ENCODE data around the gene ANKRD23.
A peak's percentile ranks its signal among the peaks of the same experiment; 100 is the strongest.

ANKRD23 gene

DNA sequence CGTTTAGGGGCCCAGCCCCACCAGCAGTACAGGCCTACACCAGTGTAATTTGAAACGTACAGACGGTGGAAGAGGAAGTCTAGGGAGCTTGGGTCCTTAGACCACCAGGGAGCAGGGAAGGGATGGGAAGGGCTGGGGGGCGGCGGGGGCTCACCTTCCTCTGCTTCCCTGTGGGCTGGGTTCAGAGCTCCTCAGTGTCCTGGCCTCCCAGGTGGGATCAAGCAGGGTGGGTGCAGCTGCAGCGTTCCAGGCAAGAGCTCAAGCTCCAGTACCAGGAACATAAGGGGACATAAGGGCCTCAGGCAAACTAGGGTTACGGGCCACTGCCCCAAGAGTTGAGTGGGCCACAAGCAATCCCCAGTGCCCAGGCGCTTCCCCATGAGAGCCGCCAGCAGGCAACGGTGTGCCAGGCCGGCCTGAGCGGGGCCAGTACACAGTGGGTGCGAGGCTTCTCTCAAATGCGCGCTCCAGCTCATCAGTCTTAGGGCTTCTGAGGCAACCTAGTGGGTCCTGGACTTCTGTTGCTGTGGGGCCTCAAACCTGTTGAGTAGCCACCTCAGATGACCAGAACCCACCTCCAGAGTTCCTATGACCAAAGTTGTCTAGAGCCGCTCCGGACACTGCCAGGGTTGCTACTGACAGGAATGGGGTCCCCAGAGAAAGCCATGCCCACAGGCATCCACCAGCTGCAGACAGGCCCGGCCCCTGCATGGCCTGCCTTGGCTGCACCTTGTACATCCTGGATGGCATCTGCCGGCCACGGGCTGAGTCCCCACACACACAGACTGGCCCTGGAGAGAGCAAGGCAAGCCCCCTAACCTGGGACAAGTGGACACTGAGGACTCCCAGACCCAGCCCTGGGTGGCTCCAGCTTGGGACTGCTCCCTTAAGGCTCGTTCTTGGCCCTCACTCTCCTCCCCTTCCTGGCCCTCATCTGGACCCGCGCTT is 5.2 kb downstream of the ANKRD23 start:
- no peak for DNase-seq (ENCODE audit: low spot score)

DNA sequence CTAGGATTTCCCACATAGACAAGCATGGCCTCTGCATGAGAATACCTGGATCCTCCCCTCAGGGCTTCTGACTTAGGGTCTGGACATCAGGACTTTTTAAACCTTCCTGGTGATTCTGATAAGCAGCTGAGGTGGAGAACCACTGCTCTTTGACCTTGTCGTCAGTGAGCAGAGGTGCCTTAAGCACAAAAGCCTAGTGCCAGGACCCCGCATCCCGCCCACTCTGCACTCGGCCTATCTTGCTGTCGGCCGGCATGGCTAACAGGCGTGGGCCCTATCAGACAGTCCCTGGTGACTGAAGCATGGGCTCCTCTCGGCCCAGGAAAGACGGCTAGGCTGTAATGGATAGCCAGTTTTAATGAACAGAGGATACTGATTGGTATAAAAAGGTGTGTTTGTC is 6.2 kb downstream of the ANKRD23 start:
- no peak for DNase-seq (ENCODE audit: low spot score)

DNA sequence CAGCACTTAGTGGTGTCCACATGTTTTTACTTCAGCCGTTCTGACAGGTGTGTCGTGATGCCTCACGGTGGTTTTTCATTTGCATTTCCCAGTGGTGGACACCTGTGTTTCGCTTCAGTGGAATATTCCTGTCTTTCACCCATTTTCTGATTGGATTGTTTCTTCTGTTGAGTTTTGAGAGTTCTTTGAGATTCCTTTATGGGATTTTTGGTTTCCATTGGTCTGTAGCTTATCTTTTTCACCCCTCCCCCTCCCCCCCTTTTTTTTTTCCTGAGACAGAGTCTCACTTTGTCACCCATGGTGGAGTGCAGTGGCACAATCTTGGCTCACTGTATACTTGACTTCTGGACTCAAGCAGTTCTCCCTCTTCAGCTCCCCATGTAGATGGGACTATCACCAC is 8.0 kb downstream of the ANKRD23 start:
- no peak for DNase-seq (ENCODE audit: low spot score)

DNA sequence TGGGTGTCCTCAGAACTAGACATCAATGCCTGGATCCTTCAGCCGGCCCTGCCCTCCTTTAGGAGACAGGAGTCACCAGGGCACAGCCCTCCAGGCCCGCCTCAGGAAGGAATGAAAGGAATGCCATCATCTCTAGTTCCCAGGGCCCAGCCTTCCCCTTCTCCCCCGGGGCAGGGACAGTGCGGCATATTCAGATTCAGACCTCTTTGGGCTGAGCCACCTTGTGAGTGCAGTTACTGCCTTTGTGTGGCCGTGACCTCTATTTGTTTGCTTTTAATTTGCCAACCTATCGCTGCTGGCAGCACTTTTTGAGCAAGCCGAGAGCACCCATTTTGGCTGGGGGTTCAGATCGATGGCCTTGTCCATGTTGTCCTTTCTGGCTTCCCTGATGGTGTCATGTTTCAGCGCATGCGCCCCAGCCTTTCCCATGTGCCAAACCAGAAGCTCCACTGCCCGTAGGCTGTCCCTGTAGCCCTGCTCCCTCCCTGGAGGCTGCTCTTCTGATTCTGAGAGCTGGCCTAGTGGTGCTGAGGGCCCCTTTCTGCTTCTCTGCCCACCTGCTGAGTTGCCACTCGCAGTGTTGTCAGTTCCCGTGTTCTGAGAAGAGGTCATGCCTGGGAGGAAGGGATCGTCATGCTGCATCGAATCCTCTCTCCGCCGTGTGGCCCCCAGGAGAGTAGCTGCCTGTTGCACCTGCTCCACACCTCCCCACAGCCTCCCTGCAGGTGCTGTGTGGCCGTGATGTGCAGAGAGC is 10.9 kb downstream of the ANKRD23 start:
- DNase-seq (ENCODE audit: low spot score) = peak; percentile 90

DNA sequence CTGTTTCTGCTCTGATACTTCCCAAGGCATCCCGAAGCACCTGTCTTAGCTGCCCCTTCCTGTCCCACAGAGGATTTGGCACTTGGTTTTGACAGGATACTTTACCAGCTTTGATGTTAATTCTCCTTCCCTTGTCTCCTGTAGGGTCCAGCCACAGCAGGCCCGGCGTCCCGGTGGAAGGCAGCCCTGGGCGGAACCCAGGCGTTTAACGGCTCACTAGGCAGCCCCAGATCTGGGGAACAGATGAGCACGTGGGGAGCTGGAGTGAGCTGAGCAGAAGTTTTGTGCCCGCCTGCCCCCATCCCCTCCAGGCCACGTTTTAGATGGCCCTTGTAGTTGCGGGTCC is 11.4 kb downstream of the ANKRD23 start:
- no peak for DNase-seq (ENCODE audit: low spot score)

DNA sequence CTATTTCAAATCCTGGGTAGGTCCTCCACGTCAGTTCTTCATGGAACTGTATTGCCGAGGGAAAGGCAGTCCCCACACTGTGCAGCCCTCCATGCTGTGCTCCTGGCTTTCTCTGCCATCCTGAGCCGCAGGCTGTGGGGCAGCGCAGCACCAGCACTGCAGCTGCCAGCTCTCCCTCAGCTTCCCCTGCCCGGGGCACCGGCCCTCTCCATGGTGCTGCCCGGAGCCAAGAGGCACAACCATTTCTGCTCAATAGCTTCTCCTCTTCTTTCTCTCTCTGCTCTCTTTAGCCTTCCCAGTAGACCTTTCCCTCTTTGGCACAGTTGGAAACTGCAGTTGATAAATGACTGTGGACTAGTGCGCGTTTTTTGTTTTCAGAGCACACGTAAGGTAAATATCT is 12.1 kb downstream of the ANKRD23 start:
- no peak for DNase-seq (ENCODE audit: low spot score)

DNA sequence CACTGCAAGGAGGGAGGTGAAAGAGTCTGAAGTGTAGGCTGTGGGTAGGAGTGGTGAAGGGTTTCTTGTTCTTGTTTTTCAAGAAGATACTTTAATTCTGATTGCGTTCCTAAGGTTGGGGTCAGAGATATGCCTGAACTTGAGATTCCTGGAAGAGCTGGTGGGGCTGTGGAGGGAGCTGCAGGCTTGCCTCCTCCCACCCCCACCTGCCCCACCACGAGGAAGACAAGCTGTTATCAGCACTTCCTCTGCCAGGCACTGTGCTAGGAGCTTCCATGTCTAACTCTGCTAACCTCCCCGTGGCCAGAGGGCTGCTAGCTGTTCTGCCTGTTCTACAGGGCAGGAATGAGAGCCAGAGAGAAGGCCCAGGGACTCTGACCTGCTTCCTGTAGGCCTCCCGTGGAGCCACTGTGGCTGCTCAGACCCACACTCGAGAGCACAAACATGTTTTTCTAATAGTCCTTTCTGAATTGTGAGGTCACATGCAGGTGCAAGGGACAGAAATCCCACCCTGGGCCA is 13.7 kb downstream of the ANKRD23 start:
- DNase-seq (ENCODE audit: low spot score) = no peak

DNA sequence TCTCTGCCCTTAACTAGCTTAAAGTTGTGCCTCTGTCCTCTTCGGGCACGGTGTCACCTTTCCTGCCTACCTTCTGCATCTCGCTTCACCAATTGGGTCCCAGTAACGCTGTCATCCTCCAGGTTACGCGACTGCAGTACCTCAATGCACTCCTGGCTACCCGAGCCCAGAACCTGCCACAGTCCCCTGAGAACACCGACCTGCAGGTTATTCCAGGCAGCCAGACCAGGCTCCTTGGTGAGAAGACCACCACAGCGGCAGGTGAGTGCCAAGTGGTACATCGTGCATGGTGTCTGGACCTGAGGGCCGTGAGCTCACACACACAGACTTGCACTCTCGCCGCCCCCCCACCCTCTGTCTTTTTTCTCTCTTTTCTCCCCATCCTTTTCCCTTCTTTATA is 14.9 kb downstream of the ANKRD23 start:
- no peak for DNase-seq (ENCODE audit: low spot score)

DNA sequence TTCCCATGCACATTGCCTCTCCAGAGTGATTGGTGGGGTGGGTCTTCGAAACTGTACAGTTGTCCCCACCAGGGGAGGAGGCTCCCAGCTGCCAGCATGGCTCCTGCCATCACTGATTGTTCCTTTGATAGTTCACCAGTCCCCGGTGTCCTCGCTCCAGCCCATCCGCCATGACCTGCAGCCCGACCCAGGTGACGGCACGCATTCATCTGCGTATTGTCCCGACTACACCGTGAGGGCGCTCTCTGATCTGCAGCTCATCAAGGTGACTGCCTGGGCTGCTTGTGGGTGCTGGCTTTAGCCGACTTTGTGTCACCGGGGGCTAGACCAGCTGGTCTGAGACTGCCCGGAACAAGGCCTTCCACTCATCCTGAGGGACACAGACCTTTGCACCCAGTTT is 15.4 kb downstream of the ANKRD23 start:
- no peak for DNase-seq (ENCODE audit: low spot score)

DNA sequence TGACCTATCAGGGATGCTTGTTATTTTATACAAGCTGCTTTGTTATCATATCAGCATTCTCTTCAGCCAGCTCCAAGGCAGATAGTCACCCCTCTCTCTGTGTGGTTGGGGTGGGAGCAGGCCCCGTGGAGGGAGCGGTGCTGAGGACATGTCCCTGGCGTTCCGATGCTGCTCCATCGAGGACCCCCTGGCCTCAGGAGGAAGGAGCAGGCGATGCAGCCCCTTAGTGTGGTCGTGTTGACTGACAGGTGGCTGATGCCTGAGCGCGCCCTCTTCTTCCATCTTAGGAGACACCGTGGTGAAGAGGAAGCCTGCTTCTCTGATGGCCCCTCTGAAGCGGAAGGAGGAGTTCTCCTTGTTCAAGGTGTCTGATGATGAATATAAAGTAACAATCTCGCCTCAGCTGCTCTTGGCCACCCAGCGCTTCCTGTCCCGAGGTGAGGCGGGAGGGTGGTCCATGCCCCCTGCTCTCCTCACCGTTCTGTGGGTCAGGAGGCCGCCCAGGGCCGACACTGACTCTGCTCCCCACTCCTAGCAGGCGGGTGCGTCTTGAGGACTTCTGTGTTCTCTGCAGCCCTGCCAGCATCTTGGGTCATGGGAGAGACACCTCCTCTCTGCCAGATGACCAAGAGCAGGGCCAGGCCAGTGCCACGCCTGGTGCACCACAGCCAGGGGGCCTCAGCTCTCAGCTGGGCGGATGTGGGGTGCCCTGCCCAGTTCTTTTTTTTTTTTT is 17.1 kb downstream of the ANKRD23 start:
- no peak for DNase-seq (ENCODE audit: low spot score)

DNA sequence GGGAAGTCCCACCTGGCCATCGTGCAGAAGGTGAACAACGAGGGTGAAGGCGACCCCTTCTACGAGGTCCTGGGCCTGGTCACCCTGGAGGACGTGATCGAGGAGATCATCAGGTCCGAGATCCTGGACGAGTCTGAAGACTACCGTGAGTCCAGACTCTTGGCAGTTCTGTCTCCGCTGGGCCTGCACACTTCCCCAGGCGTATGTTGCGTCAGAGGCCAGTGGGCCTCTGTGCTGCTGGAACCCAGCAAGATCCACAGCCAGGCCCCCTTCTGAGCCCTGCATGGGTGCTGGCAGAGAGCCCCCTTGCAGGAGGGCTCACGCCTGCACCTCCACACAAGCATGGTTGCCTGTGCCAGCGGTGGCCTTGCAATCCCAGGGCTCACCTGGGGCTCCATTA is 18.8 kb downstream of the ANKRD23 start:
- no peak for DNase-seq (ENCODE audit: low spot score)

DNA sequence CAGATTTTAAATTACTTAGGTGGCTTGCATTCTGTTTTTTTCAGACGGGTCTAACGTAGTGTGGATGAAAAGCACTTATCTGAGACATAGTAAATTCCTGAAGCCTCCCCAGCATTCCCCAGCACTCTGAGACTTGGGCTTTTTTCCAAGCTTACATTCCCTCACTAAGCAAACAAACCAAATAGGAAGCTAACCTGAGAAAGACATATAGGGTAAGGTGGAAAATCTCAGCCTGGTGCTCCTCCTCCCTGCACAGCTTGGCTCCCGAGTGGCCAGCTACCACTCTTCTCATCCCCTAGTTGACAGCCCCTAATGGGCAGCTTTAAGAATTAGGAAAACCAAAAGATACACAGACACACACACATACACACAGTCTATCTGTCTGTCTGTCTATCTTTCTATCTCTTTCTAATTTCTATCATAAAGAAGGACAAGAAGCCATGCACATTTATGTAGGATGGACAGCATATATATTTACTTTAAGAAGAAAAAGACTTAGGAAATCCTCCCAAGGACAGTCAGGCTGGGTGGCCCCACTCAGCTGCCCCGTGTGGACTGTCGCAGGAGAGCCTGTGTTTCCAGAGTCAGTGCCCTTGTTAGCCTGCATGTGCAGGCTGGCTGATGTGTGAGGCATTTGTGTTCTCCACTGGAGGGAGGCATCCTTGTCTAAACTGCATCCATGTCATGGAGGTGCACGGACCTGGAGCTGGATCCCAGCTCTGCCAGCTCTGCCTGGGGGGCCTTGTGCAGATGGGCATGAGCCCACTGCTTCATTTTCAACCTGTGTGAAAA is 19.5 kb downstream of the ANKRD23 start:
- DNase-seq (ENCODE audit: low spot score) = no peak

DNA sequence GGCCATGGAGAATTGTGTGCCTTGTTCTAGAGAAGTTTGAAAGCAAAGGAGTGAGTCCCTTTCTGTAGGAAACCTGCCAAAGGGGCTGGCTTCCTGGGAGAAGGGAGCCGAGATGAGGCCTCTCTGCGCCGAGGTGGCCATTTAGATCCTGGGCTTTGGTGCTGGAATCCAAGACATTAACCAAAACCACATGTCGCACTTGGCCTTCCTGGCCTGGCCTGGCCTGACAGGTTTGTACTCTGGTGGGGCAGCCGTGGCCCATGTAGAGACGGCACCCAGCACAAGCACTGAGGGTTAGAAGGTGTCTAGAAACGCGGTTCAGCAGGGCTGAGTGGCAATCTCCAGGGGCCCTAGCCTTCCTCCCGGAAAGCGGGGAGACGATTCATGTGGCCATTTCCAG is 20.6 kb downstream of the ANKRD23 start:
- DNase-seq (ENCODE audit: low spot score) = no peak

DNA sequence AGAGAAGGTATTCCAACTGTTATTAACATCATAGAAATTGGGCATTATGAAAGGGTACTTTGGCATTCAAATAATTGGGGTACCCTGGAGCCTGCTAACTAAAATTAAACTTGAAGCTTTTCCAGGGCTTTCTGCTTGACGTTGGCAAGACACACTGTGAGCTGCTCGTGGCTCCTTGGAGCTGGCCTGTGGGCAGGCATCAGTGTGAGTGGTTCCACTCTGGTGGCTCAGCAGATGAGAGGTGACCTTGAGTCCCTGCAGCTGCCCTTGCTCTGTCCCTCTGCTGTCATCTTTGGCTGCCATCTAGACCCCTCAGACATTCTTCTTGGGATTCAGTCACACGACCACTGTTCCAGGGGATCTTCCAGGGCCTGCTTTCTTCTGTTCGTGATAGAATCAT is 21.0 kb downstream of the ANKRD23 start:
- DNase-seq (ENCODE audit: low spot score) = no peak

DNA sequence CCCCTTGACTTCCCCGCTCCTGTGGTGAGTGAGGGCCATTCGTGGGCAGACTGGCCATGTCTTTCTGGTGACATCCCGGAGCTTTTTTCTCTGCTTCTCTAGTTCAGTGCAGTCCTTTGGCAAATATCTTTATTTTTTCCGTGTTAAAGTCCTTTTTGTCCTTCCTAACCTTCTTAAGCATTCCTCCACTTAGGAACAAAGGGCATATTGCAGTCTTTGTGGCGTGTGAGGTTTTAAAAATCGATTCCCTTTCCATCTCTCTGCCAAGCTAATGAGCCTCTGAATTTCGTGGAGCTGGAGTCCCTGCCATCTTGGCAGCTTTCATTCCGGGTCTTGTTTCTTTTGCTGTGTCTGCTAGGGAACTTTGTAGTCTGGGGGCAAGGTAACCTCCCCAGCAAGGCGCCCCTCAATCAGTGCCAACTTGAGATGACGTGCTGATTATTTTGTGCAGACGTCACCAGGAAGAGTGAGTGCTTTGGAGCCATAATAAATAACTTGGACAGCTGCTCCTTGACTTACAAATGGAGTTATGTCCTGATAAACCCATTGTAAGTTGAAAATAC is 22.6 kb downstream of the ANKRD23 start:
- DNase-seq (ENCODE audit: low spot score) = no peak

DNA sequence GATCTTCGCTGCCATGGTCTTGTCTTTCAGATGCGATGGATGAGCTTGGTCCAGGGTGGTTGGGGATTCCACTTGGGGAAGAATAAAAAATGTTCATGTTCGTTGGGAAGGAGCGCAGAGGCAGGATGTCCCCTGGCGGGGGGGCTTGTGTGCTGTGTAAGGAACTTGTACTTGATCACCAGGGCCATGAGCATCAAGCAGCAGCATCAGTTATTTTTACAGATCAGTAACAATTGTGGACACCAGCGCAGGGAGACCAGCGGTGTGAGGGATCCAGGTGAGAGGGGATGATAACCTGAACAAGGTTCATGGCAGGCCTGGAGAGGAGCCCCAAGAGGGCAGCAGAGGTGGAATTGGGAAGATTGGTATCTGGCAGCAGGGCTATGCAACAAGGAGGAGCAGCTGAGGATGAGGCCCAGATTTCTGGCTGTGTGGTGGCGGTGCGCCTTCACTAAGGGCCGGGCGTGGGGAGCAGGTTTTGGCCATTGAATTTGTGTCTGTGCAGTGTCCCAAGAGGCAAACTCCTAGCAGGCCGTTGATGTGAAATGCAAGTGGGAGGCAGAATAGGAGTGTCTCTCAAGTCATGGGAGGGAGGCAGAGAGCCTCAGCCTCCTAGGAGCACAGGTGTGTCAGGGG is 23.8 kb downstream of the ANKRD23 start:
- no peak for DNase-seq (ENCODE audit: low spot score)

DNA sequence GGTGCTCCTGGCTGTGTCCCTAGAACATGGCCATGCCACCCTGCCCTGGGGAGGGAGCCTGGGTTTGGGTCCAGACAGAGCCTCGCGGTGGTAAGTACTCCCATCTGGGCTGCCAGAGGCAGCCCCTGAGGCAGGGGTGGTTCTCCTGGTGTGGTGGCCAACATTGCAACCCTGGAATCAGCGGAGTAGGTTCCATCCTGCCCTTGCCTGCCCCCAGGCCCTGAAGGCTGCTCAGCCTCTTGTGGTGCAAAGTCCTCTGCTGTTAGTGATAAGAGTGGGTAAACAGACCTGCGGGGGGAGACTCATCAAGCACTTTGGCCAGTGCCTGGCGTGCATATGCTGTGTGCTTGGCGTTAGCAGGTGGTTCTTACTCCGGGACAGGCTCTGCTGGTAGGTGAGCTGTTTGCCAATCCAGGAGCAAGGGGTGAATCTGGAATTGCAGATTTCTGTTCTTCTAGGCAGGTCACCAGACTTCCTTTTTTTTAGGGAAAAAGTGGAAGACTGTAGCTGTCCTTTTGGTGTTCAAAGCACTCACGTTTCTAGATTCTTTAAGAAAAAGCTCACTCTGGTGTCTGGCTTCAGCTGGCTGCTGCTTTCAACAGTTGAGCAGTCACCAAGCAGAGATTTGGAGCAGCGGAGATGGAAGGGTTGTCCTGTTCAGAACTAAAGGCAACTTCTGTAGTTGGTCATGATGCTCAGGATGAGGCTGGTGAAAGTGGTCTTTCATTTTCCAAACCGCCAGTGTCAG is 24.5 kb downstream of the ANKRD23 start:
- DNase-seq (ENCODE audit: low spot score) = no peak

DNA sequence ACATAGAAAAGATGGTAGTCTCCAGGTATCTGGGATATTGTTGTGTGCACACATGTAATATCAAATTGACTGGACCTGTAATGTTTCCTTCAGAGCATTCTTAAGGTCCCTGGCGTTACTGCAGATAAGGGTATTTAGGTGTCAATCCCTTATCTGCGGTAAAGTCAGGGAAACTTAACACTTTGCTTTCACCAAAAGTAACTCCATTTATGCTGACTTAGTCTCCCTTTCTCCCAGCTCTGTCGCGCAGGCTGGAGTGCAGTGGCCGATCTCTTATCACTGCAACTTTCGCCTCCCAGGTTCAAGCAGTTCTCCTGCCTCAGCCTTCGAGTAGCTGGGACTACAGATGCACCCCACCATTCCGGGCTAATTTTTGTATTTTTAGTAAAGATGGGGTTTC is 25.9 kb downstream of the ANKRD23 start:
- no peak for DNase-seq (ENCODE audit: low spot score)

DNA sequence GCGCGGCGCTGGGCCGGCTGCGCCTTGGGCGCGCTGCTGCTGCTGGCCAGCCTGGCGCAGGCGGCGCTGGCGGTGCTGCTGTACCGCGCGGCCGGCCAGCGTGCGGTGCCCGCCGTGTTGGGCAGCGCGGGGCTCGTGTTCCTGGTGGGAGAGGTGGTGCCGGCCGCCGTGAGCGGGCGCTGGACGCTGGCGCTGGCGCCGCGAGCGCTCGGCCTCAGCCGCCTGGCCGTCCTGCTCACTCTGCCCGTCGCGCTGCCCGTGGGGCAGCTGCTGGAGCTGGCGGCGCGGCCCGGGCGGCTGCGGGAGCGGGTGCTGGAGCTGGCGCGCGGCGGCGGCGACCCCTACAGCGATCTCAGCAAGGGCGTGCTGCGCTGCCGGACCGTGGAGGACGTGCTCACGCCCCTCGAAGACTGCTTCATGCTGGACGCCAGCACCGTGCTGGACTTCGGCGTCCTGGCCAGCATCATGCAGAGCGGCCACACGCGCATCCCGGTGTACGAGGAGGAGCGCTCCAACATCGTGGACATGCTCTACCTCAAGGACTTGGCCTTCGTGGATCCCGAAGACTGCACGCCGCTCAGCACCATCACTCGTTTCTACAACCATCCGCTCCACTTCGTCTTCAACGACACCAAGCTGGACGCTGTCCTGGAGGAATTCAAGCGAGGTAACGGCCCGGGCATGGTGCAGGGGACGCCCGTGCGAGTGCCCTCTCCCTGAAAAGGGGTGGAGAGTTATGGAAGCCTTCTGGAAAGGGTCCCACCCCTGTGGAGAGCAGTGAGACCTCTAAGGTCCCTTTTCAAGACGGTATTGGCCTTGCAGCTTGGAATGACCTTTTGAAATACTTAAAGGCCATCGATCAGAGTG is 26.8 kb downstream of the ANKRD23 start:
- DNase-seq (ENCODE audit: low spot score) = peak; percentile 67
